SW480 (cell line): Measurements from ENCODE around the gene CCND2.

Source experiments
- DNase-seq: peaks from one replicate; pipeline ENCODE4 v3.0.0-alpha.2; 2016; ENCODE audit warnings: low spot score

Gene CCND2

DNA sequence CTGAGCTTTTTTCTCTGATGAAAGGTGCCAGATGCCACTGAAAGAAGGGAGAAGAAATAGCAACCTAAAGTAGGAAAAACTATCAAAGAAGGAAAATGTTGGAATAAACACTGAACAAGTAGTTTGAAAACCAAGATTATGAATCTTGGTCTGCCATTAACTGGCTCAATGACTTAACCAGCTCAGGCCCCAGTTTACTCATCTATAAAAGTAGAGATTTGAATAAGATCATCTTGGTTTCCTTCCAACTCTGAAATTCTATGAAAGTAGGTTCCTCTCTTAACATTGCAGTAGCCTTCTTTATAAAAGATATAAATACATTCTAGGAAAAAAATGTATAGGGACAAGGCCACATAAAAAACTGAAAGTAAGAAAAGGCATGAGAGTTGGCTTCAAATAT lies 16.1 kb upstream of the CCND2 start:
- no peak for DNase-seq

DNA sequence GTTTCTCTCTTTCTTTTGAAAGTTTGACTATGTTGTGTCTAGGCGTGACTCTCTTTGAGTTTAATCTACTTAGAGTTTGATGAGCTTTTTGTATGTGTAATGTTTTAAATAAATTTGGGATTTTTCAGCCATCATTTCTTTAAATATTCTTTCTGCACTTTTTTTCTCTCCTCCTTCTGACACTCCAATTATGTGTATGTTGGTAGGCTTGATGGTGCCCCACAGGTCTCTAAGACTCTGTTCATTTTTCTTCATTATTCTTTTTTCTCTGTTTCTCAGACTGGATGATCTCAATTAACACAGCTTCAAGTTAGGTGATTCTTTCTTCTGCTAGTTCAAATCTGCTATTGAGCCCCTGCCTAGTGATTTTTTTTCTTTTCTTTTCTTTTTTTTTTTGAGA lies 14.5 kb upstream of the CCND2 start:
- DNase-seq: no peak

- no peak for DNase-seq
These were observed 11.9 kb upstream of the CCND2 start for GRCh38 chr12:4261655-4262054.

- no peak for DNase-seq
These were observed 8.3 kb upstream of the CCND2 start for GRCh38 chr12:4265280-4265679.

- no peak for DNase-seq
These were observed 6.6 kb upstream of the CCND2 start for GRCh38 chr12:4266990-4267389.

GRCh38 chr12:4267704-4268328 lies 5.7 kb upstream of the CCND2 start:
- DNase-seq: no peak

- DNase-seq: peak; percentile 34
These were observed 5.0 kb upstream of the CCND2 start for GRCh38 chr12:4268329-4269181.

- DNase-seq: peak; percentile 79
These were observed 4.1 kb upstream of the CCND2 start for GRCh38 chr12:4269279-4269991.

GRCh38 chr12:4270016-4270830 lies 3.3 kb upstream of the CCND2 start:
- DNase-seq: peak; percentile 52

GRCh38 chr12:4270831-4271716 lies 2.5 kb upstream of the CCND2 start:
- DNase-seq: peak; percentile 79

DNA sequence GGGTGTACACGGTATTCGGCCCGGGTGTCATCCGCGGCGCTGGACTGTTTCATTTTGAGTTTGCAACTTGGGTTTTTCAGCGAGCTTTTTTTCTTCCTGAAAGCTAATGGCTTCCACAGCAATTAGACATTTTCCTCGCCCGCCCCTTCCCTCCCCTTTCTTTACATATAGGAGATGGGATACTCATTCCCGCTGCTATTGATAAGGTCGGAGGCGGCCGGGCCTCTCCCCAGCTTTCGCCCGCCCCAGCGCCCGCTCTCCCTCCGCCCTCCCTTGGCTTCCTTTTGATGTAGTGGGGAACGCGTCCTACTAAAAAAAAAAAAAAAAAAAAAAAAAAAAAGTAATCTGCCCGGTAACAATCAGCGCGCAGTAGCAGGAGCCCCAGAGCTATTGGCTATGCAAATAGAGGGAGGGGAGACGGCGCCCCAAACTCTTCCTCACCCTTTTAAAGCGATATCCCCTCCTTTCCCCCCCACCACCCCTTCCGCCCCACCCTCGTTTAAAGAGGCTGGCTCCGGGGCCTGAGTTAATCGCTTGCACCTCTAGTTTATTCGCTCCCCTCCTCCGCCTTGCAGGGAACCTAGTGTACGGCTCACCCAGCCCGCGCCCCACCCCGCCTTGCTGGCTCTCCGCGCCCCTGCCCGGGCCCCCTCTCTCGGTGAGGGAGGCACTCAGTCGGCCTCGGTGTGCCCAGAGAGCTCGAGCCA lies 1.7 kb upstream of the CCND2 start:
- peak; percentile 99 for DNase-seq

DNA sequence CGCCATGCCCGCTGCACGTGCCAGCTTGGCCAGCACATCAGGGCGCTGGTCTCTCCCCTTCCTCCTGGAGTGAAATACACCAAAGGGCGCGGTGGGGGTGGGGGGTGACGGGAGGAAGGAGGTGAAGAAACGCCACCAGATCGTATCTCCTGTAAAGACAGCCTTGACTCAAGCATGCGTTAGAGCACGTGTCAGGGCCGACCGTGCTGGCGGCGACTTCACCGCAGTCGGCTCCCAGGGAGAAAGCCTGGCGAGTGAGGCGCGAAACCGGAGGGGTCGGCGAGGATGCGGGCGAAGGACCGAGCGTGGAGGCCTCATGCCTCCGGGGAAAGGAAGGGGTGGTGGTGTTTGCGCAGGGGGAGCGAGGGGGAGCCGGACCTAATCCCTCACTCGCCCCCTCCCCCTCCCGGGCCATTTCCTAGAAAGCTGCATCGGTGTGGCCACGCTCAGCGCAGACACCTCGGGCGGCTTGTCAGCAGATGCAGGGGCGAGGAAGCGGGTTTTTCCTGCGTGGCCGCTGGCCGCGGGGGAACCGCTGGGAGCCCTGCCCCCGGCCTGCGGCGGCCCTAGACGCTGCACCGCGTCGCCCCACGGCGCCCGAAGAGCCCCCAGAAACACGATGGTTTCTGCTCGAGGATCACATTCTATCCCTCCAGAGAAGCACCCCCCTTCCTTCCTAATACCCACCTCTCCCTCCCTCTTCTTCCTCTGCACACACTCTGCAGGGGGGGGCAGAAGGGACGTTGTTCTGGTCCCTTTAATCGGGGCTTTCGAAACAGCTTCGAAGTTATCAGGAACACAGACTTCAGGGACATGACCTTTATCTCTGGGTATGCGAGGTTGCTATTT lies 914 bp upstream of the CCND2 start:
- peak; percentile 84 for DNase-seq

DNA sequence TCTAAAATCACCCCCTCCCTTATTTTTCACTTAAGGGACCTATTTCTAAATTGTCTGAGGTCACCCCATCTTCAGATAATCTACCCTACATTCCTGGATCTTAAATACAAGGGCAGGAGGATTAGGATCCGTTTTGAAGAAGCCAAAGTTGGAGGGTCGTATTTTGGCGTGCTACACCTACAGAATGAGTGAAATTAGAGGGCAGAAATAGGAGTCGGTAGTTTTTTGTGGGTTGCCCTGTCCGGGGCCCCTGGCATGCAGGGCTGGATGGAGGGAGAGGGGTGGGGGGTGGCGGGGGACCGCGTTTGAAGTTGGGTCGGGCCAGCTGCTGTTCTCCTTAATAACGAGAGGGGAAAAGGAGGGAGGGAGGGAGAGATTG lies 300 bp upstream of the CCND2 start:
- no peak for DNase-seq

GRCh38 chr12:4274396-4275015 lies 944 bp downstream of the CCND2 start:
- DNase-seq: peak; percentile 36

- DNase-seq: peak; percentile 47
These were observed 1.7 kb downstream of the CCND2 start for GRCh38 chr12:4275016-4275869.

DNA sequence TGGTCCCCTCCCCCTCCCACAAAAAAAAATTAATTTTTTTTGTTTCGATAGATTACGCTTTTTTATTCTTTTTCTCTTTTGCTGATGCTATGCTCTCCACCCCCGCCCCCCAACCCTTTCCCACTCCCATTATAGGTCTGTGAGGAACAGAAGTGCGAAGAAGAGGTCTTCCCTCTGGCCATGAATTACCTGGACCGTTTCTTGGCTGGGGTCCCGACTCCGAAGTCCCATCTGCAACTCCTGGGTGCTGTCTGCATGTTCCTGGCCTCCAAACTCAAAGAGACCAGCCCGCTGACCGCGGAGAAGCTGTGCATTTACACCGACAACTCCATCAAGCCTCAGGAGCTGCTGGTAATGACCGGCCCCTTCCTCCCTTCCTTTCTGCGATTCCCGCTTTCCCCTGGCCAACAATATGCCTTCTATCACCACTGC lies 2.3 kb downstream of the CCND2 start:
- peak; percentile 13 for DNase-seq

DNA sequence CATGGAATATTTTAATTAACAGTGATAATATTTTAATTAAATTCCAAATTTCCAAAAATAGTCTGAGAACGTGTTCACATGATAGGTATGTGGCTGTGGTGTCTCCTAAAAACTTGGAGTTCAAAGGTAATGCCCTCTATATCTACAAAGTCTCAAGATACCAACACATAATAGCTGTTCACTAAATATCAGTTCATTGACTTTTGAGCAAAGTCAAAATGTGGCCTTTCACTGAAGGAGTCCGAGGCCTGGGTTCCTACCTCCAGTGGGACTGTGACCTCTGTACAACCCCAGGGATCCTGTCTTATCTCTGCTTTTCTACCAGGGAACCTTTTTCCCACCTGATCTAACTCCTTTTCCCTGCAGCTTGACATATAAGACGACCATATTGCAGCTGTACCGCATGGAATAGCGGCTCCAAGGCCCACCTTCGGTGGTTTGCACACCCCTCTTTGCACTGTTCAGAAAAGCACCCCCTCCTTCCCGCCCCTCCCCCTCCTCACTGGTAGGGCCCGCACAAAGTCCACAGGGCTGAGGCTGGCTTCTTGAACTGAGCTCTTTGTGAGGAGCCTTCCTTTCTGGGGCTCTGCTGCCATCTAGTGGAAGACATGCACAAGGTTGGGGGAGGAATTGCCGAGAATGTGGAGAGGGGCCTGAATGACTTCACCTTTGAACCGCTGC lies 3.1 kb downstream of the CCND2 start:
- DNase-seq: peak; percentile 86

GRCh38 chr12:4277205-4277543 lies 3.6 kb downstream of the CCND2 start:
- no peak for DNase-seq
